A673 (cell line): ENCODE measurements around the gene CHD3. TPM values are rescaled to one million over a fixed set of nuclear protein-coding genes. Genes with fewer than 3 reads are reported as not detected.

Source experiments
- BruUV-seq: library from RNA; stranded (reverse); fragments of 400-500 nt; replicated peaks from 2 replicates; lab custom pipeline; 2021; lab: Mats Ljungman, UMichigan
- CTCF ChIA-PET: fragments of 300-600 bp; sonication (Branson Sonifier 250); formaldehyde crosslinking; loops from one replicate; lab custom pipeline; 2022; ENCODE audit warnings: antibody characterized with exemption; lab: Charles Lee
- POLR2A ChIA-PET: fragments of 300-600 bp; sonication (Branson Sonifier 250); formaldehyde crosslinking; loops from one replicate; lab custom pipeline; 2022; ENCODE audit warnings: antibody characterized with exemption; ENCODE audit not compliant: low non-redundant PET; lab: Charles Lee
- DNase-seq: peaks from one replicate; pipeline ENCODE4 v3.0.0-alpha.2; 2015; ENCODE audit warnings: low spot score
- H3K27ac ChIP-seq: fragments of 200-600 bp; sonication (generic); 2 replicates; pipeline ENCODE4 v1.5.1; 2016; ENCODE audit warnings: mixed run types, low read depth, mild to moderate bottlenecking, mixed read lengths, antibody characterized with exemption, low read length; ENCODE audit not compliant: poor library complexity, severe bottlenecking
- H3K27me3 ChIP-seq: fragments of 200-600 bp; sonication (generic); replicated peaks from 2 replicates; pipeline ENCODE4 v1.6.1; 2017; ENCODE audit warnings: mixed run types, low read depth, mild to moderate bottlenecking, mixed read lengths, antibody characterized with exemption, low read length; ENCODE audit not compliant: insufficient read depth, poor library complexity
- H3K36me3 ChIP-seq: fragments of 200-600 bp; sonication (generic); 2 replicates; pipeline ENCODE4 v1.6.1; 2016; ENCODE audit warnings: mixed run types, mild to moderate bottlenecking, mixed read lengths, antibody characterized with exemption, low read length; ENCODE audit not compliant: insufficient read depth, poor library complexity, severe bottlenecking
- H3K4me1 ChIP-seq: fragments of 200-600 bp; sonication (generic); 2 replicates; pipeline ENCODE4 v1.6.1; 2017; ENCODE audit warnings: mixed run types, mild to moderate bottlenecking, mixed read lengths, antibody characterized with exemption, low read length; ENCODE audit not compliant: insufficient read depth, poor library complexity, severe bottlenecking
- H3K4me3 ChIP-seq: fragments of 200-600 bp; sonication (generic); 2 replicates; pipeline ENCODE4 v1.5.1; 2016; ENCODE audit warnings: low read depth, mixed run types, mild to moderate bottlenecking, mixed read lengths, low read length; ENCODE audit not compliant: poor library complexity, severe bottlenecking
- H3K9me3 ChIP-seq: fragments of 200-600 bp; sonication (generic); 2 replicates; pipeline ENCODE4 v1.6.1; 2016; ENCODE audit warnings: mixed run types, low read depth, mild to moderate bottlenecking, mixed read lengths, antibody characterized with exemption, low read length; ENCODE audit not compliant: poor library complexity, severe bottlenecking
- CTCF ChIP-seq: fragments of 300-800, 200-600 bp; sonication (generic); conservative IDR thresholded peaks from 2 replicates; pipeline ENCODE4 v1.5.1; 2017; ENCODE audit warnings: low read depth, mild to moderate bottlenecking, antibody characterized with exemption, low read length, moderate library complexity, mixed read lengths
- EZH2 ChIP-seq: fragments of 200-600 bp; sonication (generic); IDR thresholded peaks from 2 replicates; pipeline ENCODE4 v1.6.1; 2017; ENCODE audit warnings: borderline replicate concordance, low read depth, mild to moderate bottlenecking, mixed read lengths, antibody characterized with exemption, low read length; ENCODE audit not compliant: poor library complexity, severe bottlenecking
- intact Hi-C: fragments of 100-400 bp; cut with micrococcal nuclease; formaldehyde crosslinking; loops from one replicate; pipeline ENCODE4 v1.10.0; 2022; ENCODE audit not compliant: unreplicated experiment
- total RNA-seq: library from RNA; stranded (reverse); gene quantifications from 2 replicates; pipeline ENCODE4 v1.2.3, GENCODE V29; 2021

Gene CHD3
- total RNA-seq, 1 experiment from 2014 or later: 249 TPM

GRCh38 chr17:7889166-7889955, 772 bp downstream of the CHD3 start:
- H3K27ac ChIP-seq: peak overlapping the region; percentile 94

GRCh38 chr17:7893187-7893880, 4.7 kb downstream of the CHD3 start:
- Histone ChIP-seq H3K4me3 (no peak overlapping the region), H3K27me3 (no peaks in the 10 kb centered on the region), H3K4me1 (peaks cover 15% of the 10 kb centered on the region), H3K36me3 (peaks cover 83% of the 10 kb centered on the region), H3K9me3 (no peaks in the 10 kb centered on the region), H3K27ac (no peak overlapping the region)
- DNase-seq: no peak
- intact Hi-C loops: no loop called here
- BruUV-seq: no TSS peak
- no peak for TF ChIP-seq CTCF
- no peak for TF ChIP-seq EZH2
- ChIA-PET CTCF (no interaction called here), POLR2A (no interaction called here)

More at GRCh38 chr17:7889166-7889955, 772 bp downstream of the CHD3 start:
- H3K36me3 ChIP-seq: peaks cover 49% of the 10 kb centered on the region
- intact Hi-C loops: loop anchor here (5.0 kb wide), 3 partner anchors 43 to 333 kb away; partner anchors contain the start of genes CNTROB, MPDU1 and TRAPPC1
- BruUV-seq: no TSS peak
- peak overlapping the region; percentile 52 for H3K4me3 ChIP-seq
- H3K27me3 ChIP-seq: no peaks in the 10 kb centered on the region
- DNase-seq: peak; percentile 89
- CTCF ChIA-PET: no interaction called here
- POLR2A ChIA-PET: no interaction called here
- TF ChIP-seq CTCF: peak; percentile 42
- no peak for TF ChIP-seq EZH2
- peaks cover 22% of the 10 kb centered on the region for H3K4me1 ChIP-seq
- H3K9me3 ChIP-seq: no peaks in the 10 kb centered on the region

GRCh38 chr17:7894226-7894625, 5.6 kb downstream of the CHD3 start:
- TF ChIP-seq EZH2 (no peak), CTCF (no peak)
- no peak overlapping the region for H3K27ac ChIP-seq
- no peaks in the 10 kb centered on the region for H3K9me3 ChIP-seq
- peaks cover 7% of the 10 kb centered on the region for H3K4me1 ChIP-seq
- intact Hi-C loops: no loop called here
- BruUV-seq: TSS peak; percentile 83
- no peak overlapping the region for H3K4me3 ChIP-seq
- ChIA-PET CTCF (no interaction called here), POLR2A (no interaction called here)
- no peak for DNase-seq
- H3K36me3 ChIP-seq: peaks cover 92% of the 10 kb centered on the region
- no peaks in the 10 kb centered on the region for H3K27me3 ChIP-seq
